IPS-11a (cell line): Measurements from ENCODE around the gene BNC2.
"Not testable (repeated sequence)": the region's sequence is repeated elsewhere in the genome, so short reads cannot be mapped to it uniquely, and the experiment has no call there.

Experiments used
- H3K4me3 ChIP-seq: one replicate; pipeline ENCODE4 v1.5.1; 2013; ENCODE audit warnings: low read depth, low read length, control low read depth

Gene BNC2

GRCh38 chr9:16516891-16517290, 353.6 kb downstream of the BNC2 start:
- no peak overlapping the region for H3K4me3 ChIP-seq

- no peak overlapping the region for H3K4me3 ChIP-seq
Measured at GRCh38 chr9:16515879-16516301, 354.6 kb downstream of the BNC2 start.

GRCh38 chr9:16515207-16515606, 355.3 kb downstream of the BNC2 start:
- no peak overlapping the region for H3K4me3 ChIP-seq

- no peak overlapping the region for H3K4me3 ChIP-seq
Measured at GRCh38 chr9:16514131-16514530, 356.3 kb downstream of the BNC2 start.

GRCh38 chr9:16512281-16512680, 358.2 kb downstream of the BNC2 start:
- H3K4me3 ChIP-seq: no peak overlapping the region

- no peak overlapping the region for H3K4me3 ChIP-seq
Measured at GRCh38 chr9:16510482-16510881, 360.0 kb downstream of the BNC2 start.

- no peak overlapping the region for H3K4me3 ChIP-seq
Measured at GRCh38 chr9:16509997-16510396, 360.5 kb downstream of the BNC2 start.

- no peak overlapping the region for H3K4me3 ChIP-seq
Measured at GRCh38 chr9:16505199-16505598, 365.3 kb downstream of the BNC2 start.

- no peak overlapping the region for H3K4me3 ChIP-seq
Measured at GRCh38 chr9:16501726-16502125, 368.7 kb downstream of the BNC2 start.

GRCh38 chr9:16501141-16501540, 369.3 kb downstream of the BNC2 start:
- no peak overlapping the region for H3K4me3 ChIP-seq

- no peak overlapping the region for H3K4me3 ChIP-seq
Measured at GRCh38 chr9:16500386-16500785, 370.1 kb downstream of the BNC2 start.

- H3K4me3 ChIP-seq: no peak overlapping the region
Measured at GRCh38 chr9:16499892-16500291, 370.6 kb downstream of the BNC2 start.

- no peak overlapping the region for H3K4me3 ChIP-seq
Measured at GRCh38 chr9:16496908-16497307, 373.6 kb downstream of the BNC2 start.

GRCh38 chr9:16487915-16488314, 382.6 kb downstream of the BNC2 start:
- no peak overlapping the region for H3K4me3 ChIP-seq

GRCh38 chr9:16485575-16486321, 384.7 kb downstream of the BNC2 start:
- no peak overlapping the region for H3K4me3 ChIP-seq

GRCh38 chr9:16485160-16485559, 385.3 kb downstream of the BNC2 start:
- no peak overlapping the region for H3K4me3 ChIP-seq

GRCh38 chr9:16484744-16485143, 385.7 kb downstream of the BNC2 start:
- H3K4me3 ChIP-seq: no peak overlapping the region

- H3K4me3 ChIP-seq: no peak overlapping the region
Measured at GRCh38 chr9:16484180-16484579, 386.3 kb downstream of the BNC2 start.

- H3K4me3 ChIP-seq: no peak overlapping the region
Measured at GRCh38 chr9:16482764-16483163, 387.7 kb downstream of the BNC2 start.

- H3K4me3 ChIP-seq: not testable (repeated sequence)
Measured at GRCh38 chr9:16480584-16480983, 389.9 kb downstream of the BNC2 start.

GRCh38 chr9:16475996-16476395, 394.5 kb downstream of the BNC2 start:
- no peak overlapping the region for H3K4me3 ChIP-seq

- no peak overlapping the region for H3K4me3 ChIP-seq
Measured at GRCh38 chr9:16475257-16475656, 395.2 kb downstream of the BNC2 start.

- no peak overlapping the region for H3K4me3 ChIP-seq
Measured at GRCh38 chr9:16469184-16469583, 401.3 kb downstream of the BNC2 start.
